ENCODE results near the gene GNG10.
"Not testable (repeated sequence)": the region's sequence is repeated elsewhere in the genome, so short reads cannot be mapped to it uniquely, and the experiment has no call there.

GNG10 gene

GRCh38 chr9:111649016-111649415 lies 12.4 kb upstream of the GNG10 start:
- DNase-seq (ENCODE audit: low read depth, low spot score), result no peak

GRCh38 chr9:111657051-111657450 lies 4.4 kb upstream of the GNG10 start:
- DNase-seq (ENCODE audit: low read depth, low spot score), result no peak

GRCh38 chr9:111658943-111659342 lies 2.5 kb upstream of the GNG10 start:
- DNase-seq (ENCODE audit: low read depth, low spot score), result no peak

- DNase-seq (ENCODE audit: low read depth, low spot score), result no peak
Measured at GRCh38 chr9:111659691-111660090, 1.7 kb upstream of the GNG10 start.

GRCh38 chr9:111661802-111662521 lies 557 bp downstream of the GNG10 start:
- DNase-seq (ENCODE audit: low read depth, low spot score), result no peak

GRCh38 chr9:111662576-111663300 lies 1.3 kb downstream of the GNG10 start:
- DNase-seq (ENCODE audit: low read depth, low spot score), result no peak

- DNase-seq (ENCODE audit: low read depth, low spot score), result no peak
Measured at GRCh38 chr9:111663301-111663823, 2.0 kb downstream of the GNG10 start.

GRCh38 chr9:111668026-111668573 lies 6.7 kb downstream of the GNG10 start:
- DNase-seq (ENCODE audit: low read depth, low spot score), result no peak

- DNase-seq (ENCODE audit: low read depth, low spot score), result not testable (repeated sequence)
Measured at GRCh38 chr9:111668601-111669000, 7.2 kb downstream of the GNG10 start.

- no peak for DNase-seq (ENCODE audit: low read depth, low spot score)
Measured at GRCh38 chr9:111674319-111674718, 12.9 kb downstream of the GNG10 start.

GRCh38 chr9:111676116-111676515 lies 14.7 kb downstream of the GNG10 start:
- DNase-seq (ENCODE audit: low read depth, low spot score), result no peak

- no peak for DNase-seq (ENCODE audit: low read depth, low spot score)
Measured at GRCh38 chr9:111678293-111678692, 16.9 kb downstream of the GNG10 start.

GRCh38 chr9:111679199-111679598 lies 17.8 kb downstream of the GNG10 start:
- DNase-seq (ENCODE audit: low read depth, low spot score), result no peak

- DNase-seq (ENCODE audit: low read depth, low spot score), result no peak
Measured at GRCh38 chr9:111683392-111683791, 22.0 kb downstream of the GNG10 start.

GRCh38 chr9:111691672-111692329 lies 30.4 kb downstream of the GNG10 start:
- no peak for DNase-seq (ENCODE audit: low read depth, low spot score)

- no peak for DNase-seq (ENCODE audit: low read depth, low spot score)
Measured at GRCh38 chr9:111696796-111697195, 35.4 kb downstream of the GNG10 start.

GRCh38 chr9:111700776-111701175 lies 39.4 kb downstream of the GNG10 start:
- no peak for DNase-seq (ENCODE audit: low read depth, low spot score)

GRCh38 chr9:111704503-111704902 lies 43.1 kb downstream of the GNG10 start:
- no peak for DNase-seq (ENCODE audit: low read depth, low spot score)

- no peak for DNase-seq (ENCODE audit: low read depth, low spot score)
Measured at GRCh38 chr9:111711548-111711947, 50.1 kb downstream of the GNG10 start.

GRCh38 chr9:111712369-111712768 lies 51.0 kb downstream of the GNG10 start:
- no peak for DNase-seq (ENCODE audit: low read depth, low spot score)

- DNase-seq (ENCODE audit: low read depth, low spot score), result no peak
Measured at GRCh38 chr9:111715471-111715870, 54.1 kb downstream of the GNG10 start.

GRCh38 chr9:111719541-111719940 lies 58.1 kb downstream of the GNG10 start:
- DNase-seq (ENCODE audit: low read depth, low spot score), result no peak
